ENCODE data around the gene TRPM3.

Gene TRPM3

GRCh38 chr9:70488098-70488792 is 633.2 kb downstream of the TRPM3 start:
- DNase-seq (ENCODE audit: low read depth) = no peak

GRCh38 chr9:70486127-70486526 is 635.3 kb downstream of the TRPM3 start:
- DNase-seq (ENCODE audit: low read depth) = no peak
- no peak overlapping the region for H3K4me3 ChIP-seq (replicated peaks; ENCODE audit: low read depth, low read length)
- TF ChIP-seq CTCF (IDR thresholded peaks at IDR 0.05; ENCODE audit: low read length, missing control alignments) = no peak

More at GRCh38 chr9:70488098-70488792, 633.2 kb downstream of the TRPM3 start:
- no peak overlapping the region for H3K4me3 ChIP-seq (replicated peaks; ENCODE audit: low read depth, low read length)
- no peak for TF ChIP-seq CTCF (IDR thresholded peaks at IDR 0.05; ENCODE audit: low read length, missing control alignments)

GRCh38 chr9:70485273-70485858 is 636.1 kb downstream of the TRPM3 start:
- DNase-seq (ENCODE audit: low read depth) = peak; percentile 73
- no peak for TF ChIP-seq CTCF (IDR thresholded peaks at IDR 0.05; ENCODE audit: low read length, missing control alignments)
- no peak overlapping the region for H3K4me3 ChIP-seq (replicated peaks; ENCODE audit: low read depth, low read length)

- DNase-seq (ENCODE audit: low read depth) = peak; percentile 95
- TF ChIP-seq CTCF (IDR thresholded peaks at IDR 0.05; ENCODE audit: low read length, missing control alignments) = peak; percentile 93
- no peak overlapping the region for H3K4me3 ChIP-seq (replicated peaks; ENCODE audit: low read depth, low read length)
These were observed 636.9 kb downstream of the TRPM3 start for GRCh38 chr9:70484232-70485130.

- no peak overlapping the region for H3K4me3 ChIP-seq (replicated peaks; ENCODE audit: low read depth, low read length)
- TF ChIP-seq CTCF (IDR thresholded peaks at IDR 0.05; ENCODE audit: low read length, missing control alignments) = no peak
- no peak for DNase-seq (ENCODE audit: low read depth)
These were observed 640.0 kb downstream of the TRPM3 start for GRCh38 chr9:70481471-70481870.

GRCh38 chr9:70480405-70480980 is 640.9 kb downstream of the TRPM3 start:
- no peak for TF ChIP-seq CTCF (IDR thresholded peaks at IDR 0.05; ENCODE audit: low read length, missing control alignments)
- peak overlapping the region; percentile 1 for H3K4me3 ChIP-seq (replicated peaks; ENCODE audit: low read depth, low read length)
- DNase-seq (ENCODE audit: low read depth) = peak; percentile 99
